IPS DF 4.7 (cell line): ENCODE measurements around the gene NOTCH1.
"Not testable (repeated sequence)": the region's sequence is repeated elsewhere in the genome, so short reads cannot be mapped to it uniquely, and the experiment has no call there.

Experiments used
- DNase-seq: peaks from one replicate; pipeline ENCODE4 v3.0.0-alpha.2; 2013; ENCODE audit warnings: low spot score; ENCODE audit errors: extremely low read depth

Gene NOTCH1

DNA sequence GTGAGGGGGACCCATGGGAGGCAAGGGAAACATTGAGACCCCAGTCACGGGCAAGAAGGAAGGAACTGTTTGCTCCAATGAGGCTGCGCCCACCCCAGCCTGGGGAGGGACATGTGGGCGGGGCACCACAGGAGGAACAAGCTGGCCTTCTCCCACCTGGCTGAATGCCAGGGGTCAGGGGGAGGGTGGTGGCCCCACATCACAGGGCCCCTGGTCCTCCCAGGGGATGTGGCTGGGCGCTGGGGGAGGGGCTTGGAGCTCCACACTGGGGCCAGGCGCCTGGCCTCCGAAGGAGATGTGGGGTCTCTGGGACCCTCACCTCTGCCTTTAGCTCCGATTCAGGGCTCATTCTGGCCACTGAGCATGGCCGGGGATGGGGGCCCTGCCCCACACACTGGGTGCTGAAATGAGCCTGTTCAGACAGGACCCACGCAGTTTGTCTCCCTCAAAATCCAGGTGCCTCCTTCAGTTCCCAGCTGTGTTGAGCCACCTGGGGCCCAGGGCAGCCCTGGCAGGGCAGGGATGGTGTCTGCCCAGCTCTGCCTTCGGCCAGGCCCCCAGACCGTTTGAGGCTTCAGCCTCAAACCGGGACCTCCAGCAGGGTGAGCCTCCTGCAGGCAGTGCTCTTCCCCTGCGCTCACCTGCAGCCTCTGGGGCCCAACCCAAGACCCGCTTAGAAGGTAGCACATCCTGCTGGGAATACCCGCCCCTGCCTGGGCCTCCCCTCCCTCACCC is 33.2 kb upstream of the NOTCH1 start:
- DNase-seq: no peak

DNA sequence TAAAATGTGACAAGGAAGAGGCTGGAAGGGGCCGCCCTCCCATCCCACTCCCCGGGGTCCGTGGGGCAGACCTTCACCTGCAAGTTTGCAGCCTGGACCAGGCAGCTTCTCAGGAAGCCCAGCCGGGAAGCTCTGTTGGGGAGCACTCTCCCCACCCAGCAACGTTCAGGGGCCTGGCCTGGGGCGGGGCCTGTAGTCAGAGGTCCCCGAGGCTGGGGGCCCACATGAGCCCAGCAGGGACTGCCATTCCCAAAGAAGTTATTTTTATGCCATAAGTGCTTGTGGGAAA is 32.7 kb upstream of the NOTCH1 start:
- no peak for DNase-seq

DNA sequence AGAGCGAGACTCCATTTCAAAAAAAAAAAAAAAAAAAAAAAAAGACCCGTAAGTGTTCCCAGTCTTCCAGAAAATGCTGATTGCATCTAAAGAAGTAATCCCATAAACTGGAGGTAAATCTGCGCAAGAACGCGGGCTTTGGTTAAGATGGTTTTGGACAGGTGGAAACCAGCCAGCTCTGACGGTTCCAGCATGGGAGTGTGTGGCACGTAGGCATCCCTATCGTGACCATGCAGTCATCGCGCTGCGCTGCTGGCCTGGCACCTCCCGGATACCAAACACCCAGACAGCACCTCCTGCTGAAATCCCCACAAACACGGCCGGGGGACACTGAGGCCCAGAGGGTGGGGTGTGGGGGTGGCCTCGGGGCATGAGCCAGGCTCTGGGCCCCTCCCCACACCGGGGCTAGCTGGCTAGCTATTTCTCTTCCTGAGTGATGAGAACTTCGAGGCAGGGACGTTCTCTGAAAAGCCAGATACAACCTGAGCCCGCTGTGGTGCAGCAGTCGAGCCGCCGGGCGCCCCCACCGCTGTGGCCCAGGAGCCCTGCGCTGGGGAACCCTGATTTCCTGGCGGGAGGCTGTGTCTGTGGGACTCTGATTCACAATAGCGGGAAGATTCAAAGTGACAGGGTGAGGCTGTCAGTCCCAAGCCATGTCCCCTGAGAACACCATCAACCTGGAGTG is 32.2 kb upstream of the NOTCH1 start:
- DNase-seq: no peak

- no peak for DNase-seq
Observed at GRCh38 chr9:136576269-136576626, 30.4 kb upstream of the NOTCH1 start.

GRCh38 chr9:136575626-136576268 is 29.9 kb upstream of the NOTCH1 start:
- DNase-seq: no peak

DNA sequence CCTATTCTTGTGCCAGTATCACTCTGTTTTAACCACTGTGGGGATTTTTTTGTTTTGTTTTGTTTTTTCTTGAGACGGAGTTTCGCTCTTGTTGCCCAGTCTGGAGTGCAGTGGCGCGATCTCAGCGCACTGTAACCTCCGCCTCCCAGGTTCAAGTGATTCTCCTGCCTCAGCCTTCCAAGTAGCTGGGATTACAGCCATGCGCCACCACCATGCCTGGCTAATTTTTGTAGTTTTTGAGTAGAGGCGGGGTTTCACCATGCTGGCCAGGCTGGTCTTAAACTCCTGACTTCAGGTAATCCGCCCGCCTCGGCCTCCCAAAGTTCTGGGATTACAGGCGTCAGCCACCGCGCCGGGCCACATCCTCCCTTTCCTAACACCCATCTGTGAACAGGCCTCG is 28.8 kb upstream of the NOTCH1 start:
- not testable (repeated sequence) for DNase-seq

DNA sequence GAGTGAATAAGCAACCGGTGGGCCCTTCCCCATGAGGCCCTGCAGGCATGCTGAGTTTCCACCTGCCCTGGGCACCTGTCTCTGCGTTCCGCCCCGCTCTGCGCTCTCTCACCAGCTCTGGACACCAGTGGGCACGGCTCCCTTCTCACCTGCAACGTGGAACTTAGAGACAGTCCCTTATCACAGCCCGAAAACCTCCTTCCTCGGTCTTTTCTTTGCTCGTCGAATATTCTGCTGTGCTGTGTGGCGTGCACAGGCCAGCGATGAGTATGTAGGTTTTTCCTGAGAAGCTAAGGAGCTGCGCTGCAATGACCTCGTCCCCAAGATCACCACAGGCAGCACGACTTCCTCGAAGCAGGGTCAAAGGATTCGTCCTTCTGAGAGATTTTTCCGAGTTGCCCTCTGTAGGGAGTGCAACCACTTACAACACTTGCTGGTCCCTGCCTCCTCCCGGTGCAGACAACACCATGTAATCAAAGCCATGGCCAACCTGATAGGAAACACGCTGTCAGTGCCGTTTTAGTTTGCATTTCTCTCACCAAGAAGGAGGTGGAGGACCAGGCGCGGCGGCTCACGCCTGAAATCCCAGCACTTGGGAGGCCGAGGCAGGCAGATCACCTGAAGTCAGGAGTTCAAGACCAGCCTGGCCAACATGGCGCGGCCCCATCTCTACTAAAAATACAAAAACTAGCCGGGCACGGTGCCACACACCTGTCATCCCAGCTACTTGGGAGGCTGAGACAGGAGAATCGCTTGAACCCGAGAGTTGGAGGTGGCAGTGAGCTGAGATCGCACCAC is 27.2 kb upstream of the NOTCH1 start:
- no peak for DNase-seq

DNA sequence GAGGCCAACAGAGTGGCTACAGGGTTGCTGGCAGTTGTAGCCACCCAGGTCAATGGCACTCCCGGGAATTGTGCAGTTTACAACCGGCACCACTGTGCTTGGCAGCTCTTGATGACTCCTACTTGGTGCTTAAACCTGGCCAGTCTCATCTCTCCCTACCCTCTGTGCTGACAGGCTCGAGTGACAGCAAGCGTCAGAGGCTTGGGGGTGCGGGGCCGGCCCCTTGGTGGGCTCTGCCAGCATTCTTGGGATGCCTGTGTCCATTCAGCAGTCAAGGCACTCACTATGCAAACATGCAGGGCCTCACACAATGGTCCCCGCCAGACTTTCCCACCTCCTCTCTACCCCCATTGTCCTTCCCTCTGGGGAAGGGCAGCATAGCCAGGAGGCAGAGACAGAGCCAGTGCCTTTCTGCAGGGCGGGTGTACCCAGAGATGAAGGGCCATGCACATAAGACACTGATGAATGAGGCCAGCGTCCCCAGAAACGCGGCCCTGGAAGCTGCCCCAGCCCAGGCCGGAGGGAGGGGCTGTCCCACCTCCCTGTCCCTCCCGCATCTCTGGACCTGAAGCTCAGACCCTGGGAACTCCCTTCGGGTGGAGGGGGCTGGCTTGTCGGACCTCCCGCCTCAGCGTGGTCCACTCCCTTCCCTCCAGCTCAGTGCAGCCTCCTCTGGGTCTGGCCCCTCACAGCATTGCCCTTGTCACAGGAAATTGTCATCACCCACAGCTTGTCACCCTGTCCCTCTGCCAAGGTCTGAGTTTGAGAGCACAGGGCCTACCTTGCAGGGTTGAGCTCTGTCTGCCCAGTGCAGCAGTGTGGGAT is 26.4 kb upstream of the NOTCH1 start:
- no peak for DNase-seq

DNA sequence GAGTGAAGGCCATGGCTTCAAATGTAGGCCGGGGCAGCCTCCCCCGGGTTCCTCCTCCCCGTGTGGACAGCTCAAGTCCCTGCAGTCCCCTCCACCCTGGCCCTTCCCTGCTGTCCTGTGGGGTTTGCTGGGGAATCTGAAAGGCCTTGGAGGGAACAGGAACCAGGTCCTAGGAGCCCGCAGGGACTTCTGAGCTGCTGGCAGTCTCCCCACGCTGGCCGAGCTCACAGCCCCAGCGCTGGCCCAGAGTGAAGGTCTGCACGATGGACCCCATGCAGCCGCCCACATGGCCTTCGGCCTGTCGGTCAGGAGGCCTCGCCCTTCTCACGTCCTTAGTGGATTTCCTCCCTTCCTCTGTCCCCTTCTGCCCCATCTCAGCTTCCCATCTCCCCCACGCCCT is 25.7 kb upstream of the NOTCH1 start:
- DNase-seq: no peak

DNA sequence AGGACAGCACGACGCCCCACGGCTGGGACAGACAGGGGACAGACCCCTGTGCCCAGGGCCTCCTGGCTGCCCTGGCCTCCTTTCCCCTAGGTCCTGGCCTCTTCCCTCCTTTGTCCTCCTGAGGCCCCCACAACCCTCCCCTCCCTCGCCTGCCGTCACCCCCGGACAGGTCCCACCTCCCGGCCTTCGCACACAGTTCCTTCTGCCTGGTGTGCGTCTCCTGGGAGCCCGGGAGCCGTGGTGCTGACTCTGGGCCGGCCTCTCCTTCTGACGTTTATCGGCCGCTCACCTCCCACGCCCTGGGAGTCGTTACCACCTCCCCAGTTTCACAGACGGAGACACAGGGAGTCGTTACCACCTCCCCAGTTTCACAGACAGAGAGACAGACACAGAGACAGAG is 25.1 kb upstream of the NOTCH1 start:
- no peak for DNase-seq

- no peak for DNase-seq
Observed at GRCh38 chr9:136570191-136570845, 24.5 kb upstream of the NOTCH1 start.

GRCh38 chr9:136569526-136570148 is 23.8 kb upstream of the NOTCH1 start:
- DNase-seq: no peak

- no peak for DNase-seq
Observed at GRCh38 chr9:136568288-136569081, 22.6 kb upstream of the NOTCH1 start.

DNA sequence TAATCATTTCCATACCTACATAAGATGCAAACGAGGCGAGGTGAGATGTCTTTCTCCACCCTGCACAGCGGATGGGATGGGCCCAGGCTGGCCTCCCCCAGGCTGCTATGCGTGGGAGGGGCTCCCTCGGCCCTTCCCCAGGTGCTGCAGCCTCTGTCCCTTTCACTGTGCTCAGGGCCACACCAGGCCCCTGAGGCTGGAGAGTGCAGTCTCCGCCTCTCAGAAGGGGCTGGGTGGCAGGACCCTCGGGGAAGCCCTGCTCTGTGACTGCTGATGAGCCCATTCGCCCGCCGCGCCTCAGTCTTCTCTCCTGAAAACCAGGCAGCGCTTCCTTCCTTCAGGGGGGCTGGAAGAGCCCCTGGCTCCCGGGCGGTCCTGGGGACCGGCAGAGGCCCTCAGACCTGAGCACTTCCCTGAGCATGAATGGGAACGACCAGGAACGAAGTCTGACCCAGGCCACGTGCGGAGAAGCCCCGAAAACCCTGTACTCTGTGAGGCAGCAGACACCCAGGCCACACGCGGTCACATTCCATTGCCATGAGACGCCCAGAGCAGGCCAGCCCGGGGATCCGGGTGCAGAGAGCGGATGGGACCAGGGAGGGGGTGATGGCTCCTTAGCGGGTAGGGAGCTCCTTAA is 21.9 kb upstream of the NOTCH1 start:
- DNase-seq: no peak

DNA sequence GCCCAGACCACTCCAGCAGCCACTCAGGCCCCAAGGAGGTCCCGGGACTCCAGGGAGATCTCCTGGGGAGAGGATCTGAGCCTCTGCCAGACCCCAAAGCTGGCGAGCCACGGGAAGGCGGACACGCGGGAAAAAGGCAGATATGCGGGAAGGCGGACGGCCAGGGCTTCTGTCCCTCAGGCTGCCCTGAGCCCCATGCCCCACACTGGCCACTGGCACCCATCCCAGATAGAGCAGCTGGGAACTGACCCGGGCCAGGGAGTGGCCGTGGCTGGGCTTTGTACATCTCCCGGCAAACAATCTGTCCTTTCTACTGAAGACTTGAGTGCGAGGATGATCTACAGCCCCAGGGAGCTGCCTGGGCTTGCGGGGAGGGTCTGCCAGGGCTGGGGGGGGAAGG is 21.1 kb upstream of the NOTCH1 start:
- no peak for DNase-seq

- DNase-seq: no peak
Observed at GRCh38 chr9:136566553-136566895, 20.7 kb upstream of the NOTCH1 start.

DNA sequence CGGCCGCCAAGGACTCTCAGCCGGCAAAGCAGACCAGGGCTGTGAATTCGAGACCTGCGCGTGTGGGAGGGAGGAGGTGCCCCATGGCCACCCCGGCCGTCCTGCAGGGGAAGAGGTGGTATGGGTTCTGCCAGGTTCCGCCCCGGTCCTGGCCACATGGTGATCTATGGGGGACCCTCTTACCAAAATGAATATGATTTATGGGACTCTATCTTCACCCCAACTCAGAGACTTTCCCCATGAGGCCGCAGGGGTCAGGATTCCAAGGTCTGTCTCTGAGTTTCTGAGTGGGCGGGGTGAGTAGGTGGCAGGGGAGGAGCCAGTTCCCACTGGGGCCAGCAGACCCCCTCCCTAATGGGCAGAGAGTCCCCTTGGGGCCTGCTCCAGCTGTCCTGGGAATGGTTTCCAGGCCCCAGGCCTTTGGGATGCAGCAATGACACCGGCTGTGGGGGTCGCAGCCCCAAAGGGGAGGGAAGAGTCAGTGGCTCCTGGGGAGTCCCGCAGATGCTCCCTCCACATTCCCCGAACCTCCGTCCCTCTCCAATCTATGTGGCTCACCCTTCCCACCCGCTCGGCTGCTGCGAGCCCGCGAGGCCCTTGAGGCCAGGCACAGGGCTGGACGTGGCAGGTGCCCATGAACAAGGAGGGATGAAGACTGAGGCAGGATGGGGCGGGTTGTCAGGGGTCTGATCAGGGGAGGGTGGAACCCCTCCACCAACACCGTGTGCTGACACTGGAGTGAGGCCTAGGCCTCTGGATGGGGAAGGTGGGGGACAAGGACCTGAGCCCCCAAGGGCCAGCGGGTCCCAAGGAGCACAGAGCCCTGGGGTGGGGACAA is 20.1 kb upstream of the NOTCH1 start:
- DNase-seq: no peak

- DNase-seq: no peak
Observed at GRCh38 chr9:136565086-136565714, 19.4 kb upstream of the NOTCH1 start.
